DMS 273 (cell line): Measurements from ENCODE around the gene PRRG1.
A peak's percentile ranks its signal among the peaks of the same experiment; 100 is the strongest.
"Not testable (repeated sequence)": the region's sequence is repeated elsewhere in the genome, so short reads cannot be mapped to it uniquely, and the experiment has no call there.

Source experiments
- DNase-seq: peaks from one replicate; lab custom pipeline; 2025; ENCODE audit not compliant: unreplicated experiment; lab: John Stamatoyannopoulos, UW

The PRRG1 gene

DNA sequence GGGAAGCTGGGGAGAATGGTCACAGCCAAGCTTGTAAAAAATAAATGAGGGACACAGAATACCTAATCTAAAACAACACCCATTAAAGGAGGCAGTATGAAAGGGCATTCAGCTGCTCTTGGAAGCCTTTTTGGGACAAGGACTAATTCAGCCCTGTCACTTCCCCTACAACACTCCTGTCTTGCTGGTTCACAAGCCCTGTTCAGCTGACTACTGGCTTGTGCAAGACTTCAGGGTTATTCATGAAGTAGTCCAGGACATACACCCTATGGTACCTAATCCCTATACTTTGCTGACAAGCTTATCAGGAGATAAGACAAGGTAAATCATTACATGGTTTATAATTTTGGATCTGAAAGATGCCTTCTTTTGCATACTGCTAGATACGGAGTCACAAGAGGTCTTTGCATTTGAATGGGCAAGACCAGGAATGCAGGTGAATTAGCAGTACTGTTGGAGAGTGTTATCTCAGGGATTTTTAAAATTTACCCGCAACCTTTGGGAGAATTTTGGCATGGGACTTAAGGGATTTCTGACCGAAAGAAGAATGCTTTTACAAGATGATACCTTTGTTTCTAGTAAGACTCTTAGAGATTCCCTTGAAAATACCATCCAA, 119.1 kb downstream of the PRRG1 start:
- no peak for DNase-seq

DNA sequence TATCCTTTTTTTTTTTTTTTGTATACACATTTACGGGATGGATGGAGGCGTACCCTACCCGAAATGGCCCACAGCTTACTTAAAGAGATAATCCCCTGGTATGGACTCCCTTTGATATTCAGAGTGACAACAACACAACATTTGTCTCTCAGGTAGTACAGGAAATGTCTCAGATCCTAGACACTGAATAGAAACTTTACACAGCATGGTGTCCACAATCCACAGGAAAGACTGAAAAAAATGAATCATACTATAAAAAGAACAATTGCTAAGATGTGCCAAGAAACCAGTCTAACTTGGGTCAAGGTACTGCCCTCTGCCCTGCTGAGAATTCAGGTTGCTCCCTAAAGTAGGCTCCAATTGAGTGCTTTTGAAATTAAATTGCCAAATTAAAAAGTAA, 121.5 kb downstream of the PRRG1 start:
- no peak for DNase-seq

DNA sequence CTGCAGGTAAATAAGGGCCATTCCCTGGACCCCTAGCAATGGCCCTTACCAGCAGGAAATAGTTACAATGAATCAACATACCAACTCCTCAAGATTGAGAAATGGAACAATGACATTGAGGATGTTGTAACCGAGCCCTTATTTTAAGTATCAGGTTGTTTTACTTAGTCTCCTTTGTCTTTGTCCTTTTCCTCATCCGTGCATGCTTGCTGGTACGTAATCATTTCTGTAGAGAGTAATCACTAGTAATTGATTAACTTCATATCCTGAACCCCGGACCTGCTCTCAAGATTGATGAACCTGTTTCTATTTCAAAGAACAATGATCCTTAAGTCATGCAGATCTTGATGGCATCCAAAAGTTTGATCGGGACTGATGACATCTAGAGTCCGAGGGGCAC, 123.7 kb downstream of the PRRG1 start:
- DNase-seq = no peak

DNA sequence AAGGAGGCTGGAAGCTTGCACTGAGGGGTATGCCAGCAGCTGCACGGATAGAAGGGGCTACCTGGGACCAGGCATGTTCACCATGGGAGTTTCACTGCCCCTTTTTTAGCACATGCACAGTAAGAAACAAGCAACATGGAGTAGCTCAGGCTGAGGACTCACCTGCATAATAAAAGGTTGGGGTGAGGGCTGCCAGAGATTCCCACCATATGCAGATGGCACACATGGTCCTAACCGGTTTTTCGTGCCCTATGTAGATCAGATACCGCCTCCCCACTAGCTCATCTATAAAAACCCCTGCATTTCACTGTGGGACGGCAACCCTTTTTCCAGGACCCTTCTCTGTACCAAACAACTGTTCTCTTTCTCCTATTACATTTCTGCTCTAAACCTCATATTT, 125.3 kb downstream of the PRRG1 start:
- DNase-seq = no peak

DNA sequence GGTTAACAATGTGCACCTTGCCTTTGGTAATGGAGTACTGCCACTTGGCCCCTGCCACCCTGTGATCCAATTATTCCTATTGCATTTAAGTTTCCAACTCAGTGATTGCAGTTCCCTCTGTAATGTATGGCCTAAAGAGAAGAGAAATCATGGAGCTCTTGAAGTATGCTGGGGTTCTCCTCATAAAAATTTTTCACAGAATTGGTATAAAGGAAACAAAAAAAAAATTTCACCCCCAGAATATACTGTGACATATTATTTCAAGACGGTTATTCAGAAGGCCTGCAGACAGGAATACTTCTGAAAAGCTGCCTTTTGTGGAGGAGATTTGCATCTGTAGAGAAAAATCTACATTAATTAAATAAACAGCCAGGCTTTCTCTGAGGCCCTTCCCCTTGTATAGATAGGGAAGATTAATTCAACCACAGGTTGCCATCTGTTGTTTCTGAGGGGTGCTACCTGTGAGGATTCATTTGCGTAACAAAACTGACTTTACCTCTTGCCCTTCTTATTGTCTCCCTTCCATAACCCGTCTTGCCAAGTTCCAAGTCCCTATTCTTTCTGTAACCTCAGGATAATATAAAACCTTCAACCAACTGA, 127.5 kb downstream of the PRRG1 start:
- DNase-seq = no peak

DNA sequence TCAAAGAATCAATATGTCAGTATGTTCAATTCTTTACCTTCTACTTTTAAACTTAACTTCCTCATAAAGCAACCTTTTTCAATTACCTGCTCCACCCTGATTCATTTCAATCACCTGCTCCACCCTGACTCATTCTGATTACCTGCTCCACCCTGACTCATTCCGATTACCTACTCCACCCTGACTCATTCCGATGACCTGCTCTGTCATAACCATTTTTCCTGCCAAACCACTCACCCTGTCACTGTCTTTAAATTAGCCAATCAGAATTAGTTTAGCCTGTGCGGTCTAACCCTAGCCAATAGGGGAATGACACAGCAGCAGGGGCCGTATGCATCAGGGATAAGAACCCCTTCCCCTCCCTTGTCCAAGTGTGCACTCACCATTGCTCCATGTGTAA, 135.2 kb downstream of the PRRG1 start:
- DNase-seq = not testable (repeated sequence)

DNA sequence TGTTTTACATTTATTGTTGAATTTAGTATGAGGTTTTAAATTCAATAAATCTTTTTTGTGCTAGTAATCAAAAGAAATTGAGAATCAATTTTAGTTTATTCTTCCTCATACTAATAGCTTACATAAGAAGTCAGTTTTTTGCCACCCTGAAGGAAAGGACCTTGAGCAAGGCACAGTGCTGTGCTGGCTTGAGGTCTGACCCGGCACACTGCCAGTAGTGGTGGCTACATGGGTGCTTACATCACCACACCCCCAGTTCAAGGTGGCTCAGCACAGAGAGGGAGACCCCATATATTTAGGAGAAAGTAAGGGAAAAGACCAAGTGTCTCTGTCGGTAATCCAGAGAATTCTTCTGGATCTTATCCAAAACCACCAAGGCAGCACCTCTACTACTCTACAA, 136.3 kb downstream of the PRRG1 start:
- DNase-seq = no peak

DNA sequence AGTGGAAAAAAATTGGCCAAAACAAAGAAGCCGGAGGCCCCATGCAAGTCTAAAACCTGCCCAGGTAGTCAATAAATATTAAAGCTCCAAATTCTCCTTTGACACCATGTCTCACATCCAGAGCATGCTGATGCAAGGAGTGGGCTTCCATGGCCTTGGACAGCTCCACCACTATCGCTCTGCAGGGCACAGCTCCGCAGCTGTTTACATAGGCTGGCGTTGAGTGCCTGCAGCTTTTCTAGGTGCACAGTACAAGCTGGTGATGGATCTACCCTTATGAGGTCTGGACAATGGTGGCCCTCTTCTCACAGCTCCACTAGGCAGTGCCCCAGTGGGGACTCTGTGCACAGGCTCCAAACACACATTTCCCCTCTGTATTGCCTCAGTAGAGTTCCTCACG, 138.1 kb downstream of the PRRG1 start:
- no peak for DNase-seq

DNA sequence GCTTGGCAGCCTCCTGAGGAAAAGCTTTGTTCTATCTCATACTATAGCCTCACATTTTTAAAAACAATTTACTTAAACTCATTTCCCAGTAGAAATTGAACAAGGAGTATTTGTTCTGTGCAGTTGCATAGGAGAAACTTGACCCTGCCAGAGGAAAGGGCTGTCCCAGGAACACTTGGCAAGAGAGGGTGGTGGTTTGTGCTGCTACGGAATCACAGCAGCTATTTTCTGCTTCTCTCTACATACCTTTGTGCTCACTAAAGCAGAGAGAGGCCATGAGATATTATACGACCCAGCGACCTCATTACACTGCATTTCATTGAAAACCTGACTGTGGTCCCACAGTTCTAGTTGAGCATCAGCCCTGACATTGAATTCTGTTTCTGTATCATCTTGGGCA, 139.2 kb downstream of the PRRG1 start:
- DNase-seq = no peak

DNA sequence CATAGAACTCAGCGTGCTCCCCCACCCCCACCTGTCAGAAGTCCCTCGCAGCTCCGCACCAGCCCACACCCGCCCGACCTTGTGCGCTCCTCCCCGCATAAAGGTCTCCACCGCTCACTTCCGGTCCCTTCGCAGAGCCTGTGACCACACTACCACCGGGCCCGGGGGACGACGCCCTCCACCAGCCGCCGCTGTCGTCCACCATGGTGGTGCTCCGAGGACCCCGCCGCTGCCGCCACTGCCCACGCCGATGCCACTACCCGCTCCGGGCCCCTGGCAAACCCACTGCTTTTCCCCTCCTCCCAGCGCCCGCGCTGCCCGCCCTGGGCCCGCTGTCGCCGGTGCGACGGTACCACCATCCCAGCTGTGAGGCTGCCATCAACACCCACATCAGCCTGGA, 142.5 kb downstream of the PRRG1 start:
- no peak for DNase-seq

DNA sequence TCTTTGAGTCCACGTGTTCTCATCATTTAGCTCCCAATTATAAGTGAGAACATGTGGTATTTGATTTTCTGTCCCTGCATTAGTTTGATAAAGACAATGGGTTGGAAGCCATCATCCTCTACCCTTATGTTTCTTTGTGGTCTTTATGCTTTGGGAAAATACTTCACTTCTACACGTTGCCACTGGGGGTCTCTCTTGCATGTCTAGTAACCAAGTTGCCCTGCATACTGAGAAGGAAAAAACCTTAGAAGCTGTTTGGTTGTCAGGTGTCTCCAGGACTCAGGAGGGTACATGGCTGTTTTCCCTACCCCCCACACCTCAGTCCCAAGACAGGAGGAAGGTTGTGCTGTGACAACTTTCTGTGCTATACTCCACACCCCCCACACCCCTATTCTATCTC, 146.6 kb downstream of the PRRG1 start:
- DNase-seq = peak; percentile 41

DNA sequence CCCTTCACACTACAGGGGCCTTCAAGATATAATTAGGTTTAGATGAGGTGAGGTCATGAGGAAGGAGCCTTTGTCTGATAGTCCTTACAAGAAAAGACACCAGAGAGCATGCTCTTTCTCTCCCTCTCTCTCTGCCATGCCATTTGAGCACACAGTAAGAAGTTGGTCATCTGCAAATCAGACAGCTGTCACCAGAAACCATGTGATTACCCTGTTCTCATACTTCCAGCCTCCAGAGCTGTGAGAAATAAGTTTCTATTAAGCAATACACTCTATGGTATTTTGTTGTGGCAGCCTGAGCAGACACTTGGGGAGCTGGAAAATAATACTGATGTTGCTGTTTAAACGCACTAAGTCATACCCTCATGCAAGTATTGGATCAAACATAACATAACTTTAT, 148.0 kb downstream of the PRRG1 start:
- DNase-seq = not testable (repeated sequence)

DNA sequence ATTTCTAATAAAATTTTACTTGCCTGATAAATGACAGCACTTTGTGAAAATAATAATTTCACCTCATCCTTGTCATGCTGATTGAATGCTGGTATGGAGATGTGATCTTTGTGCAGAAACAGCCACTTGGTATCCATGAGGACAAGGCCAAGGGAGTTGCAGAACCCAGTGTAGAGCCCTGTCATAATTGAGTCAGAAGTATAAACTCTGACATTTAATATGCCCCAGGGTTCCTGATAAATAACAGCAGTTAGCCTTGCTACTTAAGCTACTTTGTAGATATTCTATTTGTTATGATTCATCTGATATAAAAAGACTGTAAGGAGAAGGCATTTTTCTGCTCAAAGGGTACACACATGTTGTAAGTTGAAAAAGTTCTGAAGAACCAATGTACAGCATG, 149.2 kb downstream of the PRRG1 start:
- not testable (repeated sequence) for DNase-seq

DNA sequence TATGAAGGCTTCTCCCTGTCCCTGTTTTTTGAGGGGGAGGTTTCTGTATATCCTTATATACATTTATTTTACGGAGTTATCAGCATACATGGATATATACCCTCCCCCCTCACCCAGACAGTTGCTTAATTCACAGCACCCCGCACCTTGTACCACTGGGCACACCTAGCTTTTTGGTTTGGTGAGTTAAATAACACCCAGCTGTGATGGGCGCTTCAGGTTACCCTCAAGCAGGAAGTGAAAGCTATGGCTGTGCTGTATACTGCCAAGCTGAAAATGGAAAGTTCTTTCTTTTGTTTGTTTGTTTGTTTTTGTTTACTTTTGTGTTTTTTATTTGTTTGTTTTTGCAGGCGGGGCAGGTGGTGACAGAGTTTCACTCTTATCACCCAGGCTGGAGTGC, 150.5 kb downstream of the PRRG1 start:
- not testable (repeated sequence) for DNase-seq

DNA sequence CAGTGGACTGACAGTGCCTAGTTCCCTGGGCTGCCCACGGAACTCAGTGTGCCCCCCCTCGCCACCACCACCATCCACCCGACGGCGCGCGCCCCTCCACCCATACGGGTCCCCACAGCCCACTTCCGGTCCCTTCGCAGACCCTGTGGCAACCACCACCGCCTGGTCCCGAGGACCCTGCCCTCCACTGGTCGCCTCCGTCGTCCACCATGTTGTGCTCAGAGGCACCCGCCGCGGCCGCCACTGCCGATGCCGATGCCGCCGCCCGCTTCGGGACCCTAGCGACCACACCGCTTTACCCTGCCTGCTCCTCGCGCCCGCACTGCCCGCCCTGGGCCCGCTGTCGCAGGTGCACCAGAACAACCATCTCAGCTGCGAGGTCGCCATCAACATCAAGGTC, 155.8 kb downstream of the PRRG1 start:
- no peak for DNase-seq
